ENCODE results near the gene CD200. TPM values are rescaled to one million over a fixed set of nuclear protein-coding genes. Genes with fewer than 3 reads are reported as not detected.

CD200 gene
- total and polyA plus RNA-seq, 4 donors = 0.10 to 0.28 (median 0.20) TPM

DNA sequence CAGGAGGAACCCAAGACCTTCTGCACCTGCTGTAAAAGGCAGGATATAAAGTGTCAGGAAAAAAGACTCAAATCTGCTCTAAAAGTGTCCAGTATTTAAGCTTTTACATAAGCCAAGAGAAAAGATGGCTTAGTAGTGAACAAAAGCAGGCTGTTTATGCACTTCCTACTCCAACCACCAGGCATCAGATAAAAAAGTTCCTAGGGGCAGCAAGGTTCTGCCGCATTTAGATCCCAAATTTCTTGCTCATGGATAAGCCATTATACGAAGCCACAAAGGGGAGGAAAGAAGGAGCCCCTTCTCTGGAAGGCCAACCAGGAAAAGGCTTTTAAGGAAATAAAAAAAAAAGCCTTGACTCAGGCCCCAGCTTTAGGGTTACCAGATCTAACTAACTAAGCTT, 28.3 kb upstream of the CD200 start:
- Histone ChIP-seq H3K4me3 (ENCODE audit: low read depth in 1 of 3, low read length in 3 of 3) (no peak overlapping the region), H3K27ac (ENCODE audit: low read depth in 1 of 2, low read length in 2 of 2) (no peak overlapping the region), H3K9ac (ENCODE audit: low read depth in 1 of 2, low read length in 2 of 2) (no peak overlapping the region), H3K9me3 (ENCODE audit: control insufficient read depth in 4 of 4, low read length in 3 of 4) (no peaks in the 10 kb centered on the region), H3K27me3 (ENCODE audit: control insufficient read depth in 4 of 4, insufficient read depth in 4 of 4, low read length in 3 of 4) (no peaks in the 10 kb centered on the region), H3K36me3 (ENCODE audit: control insufficient read depth in 4 of 4, insufficient read depth in 3 of 4, low read depth in 1 of 4, low read length in 3 of 4) (no peaks in the 10 kb centered on the region), H3K4me1 (ENCODE audit: control insufficient read depth in 4 of 4, insufficient read depth in 4 of 4, low read length in 3 of 4) (peaks cover 0 to 3% (median 0%) of the 10 kb centered on the region in 4 donors)
- 76% methylated on average over 2 of the region's 2 CpGs for WGBS
- TF ChIP-seq HNF4G (IDR thresholded peaks at IDR 0.05) = no peak
- TF ChIP-seq CTCF (IDR thresholded peaks at IDR 0.05; ENCODE audit: low read depth, low read length, missing input control) = no peak
- TF ChIP-seq TAF1 (conservative IDR thresholded peaks at IDR 0.05) = no peak
- TF ChIP-seq YY1 (IDR thresholded peaks at IDR 0.05) = no peak
- TF ChIP-seq, protein P1, sequence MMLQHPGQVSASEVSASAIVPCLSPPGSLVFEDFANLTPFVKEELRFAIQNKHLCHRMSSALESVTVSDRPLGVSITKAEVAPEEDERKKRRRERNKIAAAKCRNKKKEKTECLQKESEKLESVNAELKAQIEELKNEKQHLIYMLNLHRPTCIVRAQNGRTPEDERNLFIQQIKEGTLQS (IDR thresholded peaks at IDR 0.05) = no peak
- no peak for TF ChIP-seq HNF4A (conservative IDR thresholded peaks at IDR 0.05)
- TF ChIP-seq JUND (IDR thresholded peaks at IDR 0.05) = no peak
- TF ChIP-seq GABPA (IDR thresholded peaks at IDR 0.05 in 1 of 2, conservative IDR thresholded peaks at IDR 0.05 in 1 of 2) = no peak
- TF ChIP-seq, protein P2, sequence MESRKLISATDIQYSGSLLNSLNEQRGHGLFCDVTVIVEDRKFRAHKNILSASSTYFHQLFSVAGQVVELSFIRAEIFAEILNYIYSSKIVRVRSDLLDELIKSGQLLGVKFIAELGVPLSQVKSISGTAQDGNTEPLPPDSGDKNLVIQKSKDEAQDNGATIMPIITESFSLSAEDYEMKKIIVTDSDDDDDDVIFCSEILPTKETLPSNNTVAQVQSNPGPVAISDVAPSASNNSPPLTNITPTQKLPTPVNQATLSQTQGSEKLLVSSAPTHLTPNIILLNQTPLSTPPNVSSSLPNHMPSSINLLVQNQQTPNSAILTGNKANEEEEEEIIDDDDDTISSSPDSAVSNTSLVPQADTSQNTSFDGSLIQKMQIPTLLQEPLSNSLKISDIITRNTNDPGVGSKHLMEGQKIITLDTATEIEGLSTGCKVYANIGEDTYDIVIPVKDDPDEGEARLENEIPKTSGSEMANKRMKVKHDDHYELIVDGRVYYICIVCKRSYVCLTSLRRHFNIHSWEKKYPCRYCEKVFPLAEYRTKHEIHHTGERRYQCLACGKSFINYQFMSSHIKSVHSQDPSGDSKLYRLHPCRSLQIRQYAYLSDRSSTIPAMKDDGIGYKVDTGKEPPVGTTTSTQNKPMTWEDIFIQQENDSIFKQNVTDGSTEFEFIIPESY (IDR thresholded peaks at IDR 0.05) = no peak
- no peak for TF ChIP-seq SP1 (IDR thresholded peaks at IDR 0.05)
- no peak for TF ChIP-seq REST (IDR thresholded peaks at IDR 0.05)
- no peak for TF ChIP-seq EGR1 (IDR thresholded peaks at IDR 0.05; ENCODE audit: low read depth in 2 of 2)
- no peak for TF ChIP-seq RXRA (IDR thresholded peaks at IDR 0.05)
- no peak for TF ChIP-seq MAX (IDR thresholded peaks at IDR 0.05)
- DNase-seq (ENCODE audit: low spot score) = no peak

DNA sequence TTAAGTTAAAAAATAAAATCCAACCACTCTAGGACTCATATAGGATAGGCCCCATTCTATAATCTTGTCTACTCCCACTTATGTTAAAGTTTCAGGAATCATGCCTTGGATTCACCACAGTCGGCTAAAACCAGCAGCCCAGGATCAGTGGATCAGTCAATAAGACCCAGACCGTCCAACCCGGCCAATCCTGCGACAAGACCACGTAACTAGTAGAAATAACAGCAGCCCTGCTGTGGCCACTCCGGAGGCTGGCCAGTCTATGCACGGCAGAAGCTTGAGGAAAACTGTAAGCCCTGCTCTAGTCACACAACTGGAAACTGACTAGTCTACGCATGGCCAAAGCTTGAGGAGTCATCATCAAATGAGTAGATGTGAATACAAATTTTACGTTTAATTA, 26.1 kb upstream of the CD200 start:
- Histone ChIP-seq H3K27ac (ENCODE audit: low read depth in 1 of 2, low read length in 2 of 2) (no peak overlapping the region), H3K9ac (ENCODE audit: low read depth in 1 of 2, low read length in 2 of 2) (no peak overlapping the region), H3K9me3 (ENCODE audit: control insufficient read depth in 4 of 4, low read length in 3 of 4) (no peaks in the 10 kb centered on the region), H3K27me3 (ENCODE audit: control insufficient read depth in 4 of 4, insufficient read depth in 4 of 4, low read length in 3 of 4) (no peaks in the 10 kb centered on the region), H3K4me1 (ENCODE audit: control insufficient read depth in 4 of 4, insufficient read depth in 4 of 4, low read length in 3 of 4) (peaks cover 0 to 3% (median 0%) of the 10 kb centered on the region in 4 donors), H3K4me3 (ENCODE audit: low read depth in 1 of 3, low read length in 3 of 3) (no peak overlapping the region), H3K36me3 (ENCODE audit: control insufficient read depth in 4 of 4, insufficient read depth in 3 of 4, low read depth in 1 of 4, low read length in 3 of 4) (no peaks in the 10 kb centered on the region)
- DNase-seq (ENCODE audit: low spot score) = no peak
- WGBS = 92% methylated on average over 9 of the region's 9 CpGs
- TF ChIP-seq YY1 (IDR thresholded peaks at IDR 0.05) (no peak), FOXA2 (IDR thresholded peaks at IDR 0.05) (no peak), RXRA (IDR thresholded peaks at IDR 0.05) (no peak), EGR1 (IDR thresholded peaks at IDR 0.05; ENCODE audit: low read depth in 2 of 2) (no peak), TAF1 (conservative IDR thresholded peaks at IDR 0.05) (no peak), JUND (IDR thresholded peaks at IDR 0.05) (no peak), CTCF (IDR thresholded peaks at IDR 0.05; ENCODE audit: low read depth, low read length, missing input control) (no peak), RAD21 (IDR thresholded peaks at IDR 0.05) (no peak)
- TF ChIP-seq, protein P2 (IDR thresholded peaks at IDR 0.05) = no peak
- TF ChIP-seq, protein P1 (IDR thresholded peaks at IDR 0.05) = no peak
